Lower lobe of right lung (tissue), 2 donors: ENCODE measurements around the gene PIGU. TPM values are rescaled to one million over a fixed set of nuclear protein-coding genes. Genes with fewer than 3 reads are reported as not detected.

Experiments used
- ATAC-seq, 2 donors: fragments of 200-7000 bp; cut with Tn5 transposase; one replicate each; pipeline ENCODE4 v1.9.1; 2020 to 2022; ENCODE audit warnings: mild to moderate bottlenecking in 2 of 2, moderate library complexity in 2 of 2
- DNase-seq: peaks from one replicate; pipeline ENCODE4 v3.0.0-alpha.2; 2020
- H3K27ac ChIP-seq: fragments of 200-600 bp; one replicate; pipeline ENCODE4 v1.8.0; 2022
- H3K27me3 ChIP-seq: fragments of 200-600 bp; one replicate; pipeline ENCODE4 v1.8.0; 2022; ENCODE audit warnings: low read depth
- H3K36me3 ChIP-seq: fragments of 200-600 bp; one replicate; pipeline ENCODE4 v1.8.0; 2022; ENCODE audit warnings: mild to moderate bottlenecking
- H3K4me1 ChIP-seq: fragments of 200-600 bp; one replicate; pipeline ENCODE4 v1.8.0; 2022
- H3K4me3 ChIP-seq: fragments of 200-600 bp; one replicate; pipeline ENCODE4 v1.8.0; 2022; ENCODE audit warnings: mild to moderate bottlenecking
- H3K9me3 ChIP-seq: fragments of 200-600 bp; one replicate; pipeline ENCODE4 v1.8.0; 2022
- intact Hi-C: fragments of 100-400 bp; cut with DNase I; formaldehyde crosslinking; loops from one replicate; pipeline ENCODE4 v1.11.0; 2022
- total RNA-seq: library from RNA; stranded (reverse); fragmentation: NEBNext Ultra II Directional; extraction: Animal tissue kit (Norgen Biotek cat#: 25700); gene quantifications from one replicate; pipeline ENCODE4 v1.2.1, GENCODE V29; 2021
- TF ChIP-seq, protein P1 (sequence below): fragments of 200-600 bp; IDR thresholded peaks from one replicate; pipeline ENCODE4 v1.8.0; 2022; ENCODE audit warnings: antibody characterized with exemption, mild to moderate bottlenecking
- donor health status: DM: no; HTN: yes; CAD: no; lungs with severe emphysema.

The PIGU gene
- total RNA-seq, 1 donor from 2014 or later, result 13.8 TPM

- peaks cover 12% of the 10 kb centered on the region for H3K4me1 ChIP-seq
- ATAC-seq (no peak), DNase-seq (no peak)
- H3K9me3 ChIP-seq, result no peaks in the 10 kb centered on the region
- intact Hi-C loops, result no loop called here
- H3K36me3 ChIP-seq, result peaks cover 4% of the 10 kb centered on the region
- no peak overlapping the region for H3K27ac ChIP-seq
- H3K27me3 ChIP-seq, result no peaks in the 10 kb centered on the region
- TF ChIP-seq, protein P1, sequence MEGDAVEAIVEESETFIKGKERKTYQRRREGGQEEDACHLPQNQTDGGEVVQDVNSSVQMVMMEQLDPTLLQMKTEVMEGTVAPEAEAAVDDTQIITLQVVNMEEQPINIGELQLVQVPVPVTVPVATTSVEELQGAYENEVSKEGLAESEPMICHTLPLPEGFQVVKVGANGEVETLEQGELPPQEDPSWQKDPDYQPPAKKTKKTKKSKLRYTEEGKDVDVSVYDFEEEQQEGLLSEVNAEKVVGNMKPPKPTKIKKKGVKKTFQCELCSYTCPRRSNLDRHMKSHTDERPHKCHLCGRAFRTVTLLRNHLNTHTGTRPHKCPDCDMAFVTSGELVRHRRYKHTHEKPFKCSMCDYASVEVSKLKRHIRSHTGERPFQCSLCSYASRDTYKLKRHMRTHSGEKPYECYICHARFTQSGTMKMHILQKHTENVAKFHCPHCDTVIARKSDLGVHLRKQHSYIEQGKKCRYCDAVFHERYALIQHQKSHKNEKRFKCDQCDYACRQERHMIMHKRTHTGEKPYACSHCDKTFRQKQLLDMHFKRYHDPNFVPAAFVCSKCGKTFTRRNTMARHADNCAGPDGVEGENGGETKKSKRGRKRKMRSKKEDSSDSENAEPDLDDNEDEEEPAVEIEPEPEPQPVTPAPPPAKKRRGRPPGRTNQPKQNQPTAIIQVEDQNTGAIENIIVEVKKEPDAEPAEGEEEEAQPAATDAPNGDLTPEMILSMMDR, result peak; percentile 54
- H3K4me3 ChIP-seq, result no peak overlapping the region
Measured at GRCh38 chr20:34562641-34563040, 114.3 kb downstream of the PIGU start.

DNA sequence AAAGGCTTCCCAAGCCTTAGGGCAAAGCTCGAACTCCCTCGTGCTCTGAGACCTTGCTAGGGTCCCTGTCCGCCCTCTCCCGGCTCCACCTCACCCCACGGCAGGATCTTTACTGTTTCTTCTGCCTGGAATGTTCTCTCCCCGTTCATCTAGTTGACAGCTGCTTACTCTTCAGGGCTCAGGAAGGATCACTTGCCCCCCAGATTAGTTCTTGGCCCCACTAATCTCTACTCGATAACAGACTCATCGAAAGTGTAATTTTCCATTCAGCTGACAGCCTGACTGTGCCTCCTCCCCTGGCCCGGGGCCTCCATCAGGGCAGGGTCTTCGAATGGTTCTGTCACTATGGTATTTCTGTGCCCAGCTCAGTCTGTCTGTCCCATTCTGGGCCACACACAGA lies 115.2 kb downstream of the PIGU start:
- Histone ChIP-seq H3K36me3 (no peaks in the 10 kb centered on the region), H3K9me3 (no peaks in the 10 kb centered on the region), H3K4me3 (no peak overlapping the region), H3K27me3 (no peaks in the 10 kb centered on the region), H3K4me1 (peaks cover 8% of the 10 kb centered on the region), H3K27ac (no peak overlapping the region)
- ATAC-seq (no peak), DNase-seq (no peak)
- intact Hi-C loops, result no loop called here
- TF ChIP-seq, protein P1, result no peak

DNA sequence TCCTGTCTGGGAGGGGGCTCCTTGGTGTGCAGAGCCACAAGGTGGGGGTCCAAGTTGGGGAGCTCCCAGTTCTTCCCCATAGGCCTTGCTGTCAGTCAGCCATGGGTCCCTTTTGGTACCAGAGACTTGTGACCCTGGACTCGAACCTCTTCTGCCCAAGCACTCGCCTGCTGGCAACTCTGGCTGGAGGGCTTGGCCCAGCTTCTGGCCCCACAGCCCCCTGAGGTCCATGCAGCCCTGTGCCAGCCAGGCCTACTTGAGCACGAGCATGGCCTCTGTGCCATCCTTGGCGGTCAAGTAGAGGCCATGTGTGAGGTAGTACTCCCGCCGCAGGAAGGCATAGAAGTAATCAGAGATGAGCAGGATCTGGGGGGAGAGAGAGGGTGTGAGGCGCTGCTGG lies 116.3 kb downstream of the PIGU start:
- H3K36me3 ChIP-seq, result no peaks in the 10 kb centered on the region
- H3K9me3 ChIP-seq, result no peaks in the 10 kb centered on the region
- intact Hi-C loops, result no loop called here
- ATAC-seq (no peak), DNase-seq (no peak)
- no peak overlapping the region for H3K4me3 ChIP-seq
- no peak overlapping the region for H3K27ac ChIP-seq
- peaks cover 8% of the 10 kb centered on the region for H3K4me1 ChIP-seq
- no peaks in the 10 kb centered on the region for H3K27me3 ChIP-seq
- TF ChIP-seq, protein P1, result no peak

GRCh38 chr20:34560141-34560523 lies 116.8 kb downstream of the PIGU start:
- Histone ChIP-seq H3K27ac (no peak overlapping the region), H3K27me3 (no peaks in the 10 kb centered on the region), H3K9me3 (no peaks in the 10 kb centered on the region), H3K4me1 (peaks cover 8% of the 10 kb centered on the region), H3K4me3 (no peak overlapping the region), H3K36me3 (no peaks in the 10 kb centered on the region)
- DNase-seq (no peak), ATAC-seq (no peak)
- TF ChIP-seq, protein P1, result no peak
- intact Hi-C loops, result no loop called here

DNA sequence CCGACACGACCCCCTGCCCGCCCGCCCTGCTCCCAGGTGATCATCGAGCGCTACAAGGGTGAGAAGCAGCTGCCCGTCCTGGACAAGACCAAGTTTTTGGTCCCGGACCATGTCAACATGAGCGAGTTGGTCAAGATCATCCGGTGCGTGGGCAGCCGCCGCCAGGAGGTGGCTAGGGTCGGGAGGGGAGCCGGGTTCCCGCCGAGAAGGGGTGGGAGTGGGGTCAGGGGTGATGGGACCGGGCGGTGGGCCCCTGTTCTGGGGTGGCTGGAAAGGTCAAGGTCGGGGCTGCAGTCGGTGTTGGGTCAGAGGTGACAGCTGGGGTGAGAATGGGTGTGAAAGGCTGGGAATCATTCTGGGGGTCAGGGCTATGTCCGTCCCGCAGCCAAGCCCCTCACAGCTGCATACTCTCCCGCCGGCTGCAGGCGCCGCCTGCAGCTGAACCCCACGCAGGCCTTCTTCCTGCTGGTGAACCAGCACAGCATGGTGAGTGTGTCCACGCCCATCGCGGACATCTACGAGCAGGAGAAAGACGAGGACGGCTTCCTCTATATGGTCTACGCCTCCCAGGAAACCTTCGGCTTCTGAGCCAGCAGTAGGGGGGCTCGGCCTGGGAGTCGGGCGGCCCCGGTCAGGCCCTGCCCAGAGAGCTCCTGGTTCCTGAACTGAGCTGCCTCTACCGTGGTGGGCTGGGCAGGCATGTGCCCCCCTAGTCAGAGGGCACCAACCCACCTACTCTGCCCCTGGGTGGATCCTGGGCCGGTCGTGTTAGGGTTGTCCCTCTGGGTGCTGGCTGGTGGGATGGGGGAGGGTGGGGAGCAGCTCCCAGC lies 117.4 kb downstream of the PIGU start:
- ATAC-seq, result peak in 1 of 2 donors; percentile 1
- DNase-seq, result no peak
- peak overlapping the region; percentile 70 for H3K4me3 ChIP-seq
- H3K27ac ChIP-seq, result peak overlapping the region; percentile 96
- H3K9me3 ChIP-seq, result no peaks in the 10 kb centered on the region
- H3K36me3 ChIP-seq, result no peaks in the 10 kb centered on the region
- H3K27me3 ChIP-seq, result no peaks in the 10 kb centered on the region
- H3K4me1 ChIP-seq, result peaks cover 8% of the 10 kb centered on the region
- TF ChIP-seq, protein P1, result no peak
- intact Hi-C loops, result no loop called here
